DMS79 treated with DMSO at 0.1 percent for 48 hours (cell line): Measurements from ENCODE around the gene SIM1.

Source experiments
- DNase-seq: peaks from one replicate; lab custom pipeline; 2025; lab: John Stamatoyannopoulos, UW

The SIM1 gene

DNA sequence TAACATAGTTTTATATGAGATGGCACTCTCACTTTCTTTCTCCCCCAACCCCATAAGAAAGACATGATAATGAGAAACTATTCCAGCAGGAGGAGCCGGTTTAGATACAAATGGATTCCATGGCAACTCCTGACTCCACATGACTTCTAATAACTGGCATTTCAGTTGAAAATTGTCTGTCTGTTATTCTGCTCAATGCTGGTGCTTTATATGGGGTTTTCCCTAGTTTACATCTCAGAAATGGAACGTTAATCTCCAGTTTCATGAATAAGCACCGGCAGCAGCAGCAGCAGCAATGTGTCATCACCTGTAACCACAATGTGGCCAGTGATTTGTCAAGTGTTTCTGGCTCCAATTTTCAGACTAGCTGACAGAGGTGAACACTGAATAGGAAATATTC is 8.0 kb upstream of the SIM1 start:
- no peak for DNase-seq

DNA sequence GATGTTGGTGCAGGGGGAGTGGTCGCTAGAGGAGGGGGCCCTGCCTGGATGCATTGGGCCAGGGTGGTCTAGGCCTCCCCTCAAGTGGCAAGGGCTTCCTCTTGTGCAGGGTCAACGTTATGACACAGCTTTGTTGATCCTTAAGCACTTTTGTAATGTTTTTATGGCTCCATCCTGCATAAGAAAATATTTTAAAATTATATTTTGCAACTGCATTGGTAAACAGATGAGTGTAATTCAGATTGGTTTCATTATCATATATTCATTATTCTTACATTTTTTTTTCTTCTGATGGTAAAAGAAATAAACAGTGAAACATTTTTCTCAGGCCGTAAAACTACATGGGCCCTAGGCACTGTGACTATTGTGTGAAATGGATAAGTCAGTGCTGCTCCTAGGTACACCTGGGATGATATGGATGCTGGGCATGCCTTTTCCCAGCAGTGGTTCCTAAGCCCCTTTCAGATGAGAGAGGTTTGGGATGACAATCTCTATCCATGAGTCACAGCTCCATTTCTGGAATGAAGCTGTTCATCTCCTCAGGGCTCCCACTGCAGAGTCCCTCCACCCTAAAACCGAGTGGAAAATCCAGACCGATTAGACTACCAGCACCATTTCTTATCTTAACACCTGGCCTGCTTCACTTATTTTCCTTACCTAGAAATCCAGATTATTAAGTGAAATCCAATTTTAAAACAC is 5.8 kb upstream of the SIM1 start:
- DNase-seq: no peak

DNA sequence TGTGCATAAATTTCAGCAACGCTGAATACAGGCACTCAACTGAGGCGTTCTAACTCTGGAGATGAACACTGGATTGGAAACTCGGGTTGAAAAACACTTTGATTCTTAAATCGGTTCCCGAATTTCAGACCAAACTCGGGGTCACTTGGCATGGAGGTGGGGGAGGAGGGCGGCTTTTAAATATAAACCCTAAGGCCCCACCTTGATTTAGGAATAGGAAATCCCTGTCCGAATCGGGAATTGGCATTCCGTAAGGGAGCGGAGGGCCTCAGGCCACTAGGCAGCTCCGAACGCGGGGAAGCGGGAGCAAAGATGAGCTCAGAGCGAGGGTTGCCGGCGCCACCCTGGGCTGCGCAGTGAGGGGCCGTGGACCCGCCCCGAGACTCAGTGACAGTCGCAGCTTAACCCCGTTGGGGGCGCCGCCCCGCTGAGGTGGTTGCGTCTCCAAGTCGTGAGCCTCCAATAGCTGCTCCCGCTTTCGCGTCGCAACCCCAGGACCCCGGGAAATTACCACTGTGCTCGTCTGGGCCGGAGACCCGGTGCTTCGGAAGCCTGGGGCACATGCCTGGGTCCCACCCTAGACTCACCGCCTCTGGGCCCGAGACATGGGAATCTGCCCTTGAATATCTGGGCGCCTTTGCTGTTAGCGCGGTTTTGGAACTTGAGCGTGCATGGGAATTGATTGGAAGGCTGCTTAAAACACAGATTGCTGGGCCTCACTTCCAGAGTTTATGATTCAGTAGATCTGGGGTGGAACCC is 4.6 kb upstream of the SIM1 start:
- DNase-seq: no peak

DNA sequence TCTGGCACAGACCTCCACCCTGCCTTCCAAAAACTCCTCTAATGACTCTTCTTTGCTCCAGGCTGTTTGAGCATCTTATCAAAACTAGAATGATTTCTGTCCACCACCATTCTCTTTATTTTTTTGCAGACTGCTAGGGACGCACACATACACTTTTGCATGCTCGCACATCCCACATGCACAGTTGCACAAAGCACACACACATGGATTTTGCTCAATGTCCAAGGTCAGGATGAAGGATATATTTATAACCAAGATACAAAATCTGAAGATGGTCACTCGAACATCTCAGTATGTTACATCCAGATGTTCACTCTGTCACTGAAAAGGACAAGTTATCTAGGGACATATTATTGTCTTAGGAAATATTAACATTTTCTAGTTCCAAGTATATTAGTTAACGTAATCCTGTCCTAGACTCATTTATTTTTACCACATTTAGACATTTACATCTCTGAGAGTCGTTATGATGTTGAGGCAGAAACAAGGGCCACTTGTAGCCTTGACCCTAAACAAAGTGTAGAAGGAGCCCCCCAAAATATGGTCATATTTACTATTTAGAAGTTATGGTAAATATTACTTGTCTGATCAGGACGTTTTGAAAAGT is 3.4 kb upstream of the SIM1 start:
- no peak for DNase-seq

GRCh38 chr6:100467129-100468015 is 2.7 kb upstream of the SIM1 start:
- DNase-seq: no peak

GRCh38 chr6:100466410-100467128 is 1.8 kb upstream of the SIM1 start:
- no peak for DNase-seq

DNA sequence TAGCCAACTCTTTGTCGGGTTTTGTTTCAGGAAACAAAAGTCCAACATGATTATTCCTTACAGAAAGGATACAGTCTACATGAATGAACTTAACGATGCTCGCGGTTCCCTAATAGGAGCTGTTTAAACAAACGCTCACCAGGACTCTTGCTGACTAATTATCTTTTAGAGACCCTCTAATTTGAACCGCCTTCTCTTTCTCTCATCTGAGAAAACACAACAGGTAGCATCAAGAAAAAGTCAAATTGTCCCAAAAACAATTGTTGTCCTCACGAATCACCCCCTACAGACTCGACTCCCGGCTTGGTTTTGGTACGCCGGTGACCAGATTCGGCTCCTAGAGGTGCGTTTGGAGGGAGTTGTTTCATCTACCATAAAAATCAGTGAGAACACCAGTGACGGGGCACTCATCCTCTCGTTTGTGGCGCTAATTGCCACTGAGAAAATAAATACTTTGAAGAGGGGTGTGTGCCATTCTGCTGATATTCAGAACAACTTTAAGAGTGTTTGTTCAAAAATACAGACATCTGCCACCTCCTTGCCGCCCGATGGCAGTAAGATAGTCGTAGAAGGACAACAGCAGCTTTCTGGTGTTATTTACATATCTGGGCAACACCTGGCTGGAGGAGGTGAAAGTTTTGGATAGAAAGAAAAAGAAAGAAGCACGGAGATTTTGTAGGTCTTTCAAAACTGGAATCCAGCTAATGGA is 1.1 kb upstream of the SIM1 start:
- peak; percentile 48 for DNase-seq

DNA sequence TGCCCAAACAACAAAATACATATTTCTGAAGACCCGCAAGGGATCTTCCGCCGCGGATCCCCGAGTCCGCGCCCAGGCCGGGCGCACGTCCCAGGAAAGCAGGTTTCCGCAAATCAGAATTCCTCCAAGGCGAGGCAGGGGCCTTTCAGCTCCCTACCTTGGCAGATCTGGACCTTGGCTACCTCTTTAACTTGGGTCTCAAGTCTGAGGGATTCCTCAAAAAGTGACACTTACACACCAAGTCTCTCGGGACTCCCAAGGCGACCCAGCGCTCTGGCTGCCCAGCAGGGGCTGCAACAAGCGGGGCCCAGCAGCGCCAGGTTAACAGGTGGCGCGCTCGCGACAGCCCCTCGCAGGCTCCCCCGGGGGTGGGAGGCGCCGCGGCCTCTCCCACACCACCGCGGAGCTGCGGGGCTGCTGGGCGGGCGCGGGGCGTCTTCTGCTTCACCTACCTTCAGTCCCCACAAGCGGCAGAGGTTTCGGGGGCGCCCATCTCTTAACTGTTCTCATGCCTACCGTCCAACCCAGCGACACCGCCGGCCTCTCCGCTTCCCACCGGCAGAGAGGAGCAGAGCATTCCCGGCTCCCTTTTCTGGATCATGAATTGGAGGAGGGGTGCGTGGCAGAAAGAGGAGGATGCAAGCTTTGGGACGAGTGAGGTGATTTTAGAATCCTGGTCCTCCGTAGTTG is 414 bp downstream of the SIM1 start:
- DNase-seq: no peak

GRCh38 chr6:100463630-100464161 is 1.0 kb downstream of the SIM1 start:
- no peak for DNase-seq

GRCh38 chr6:100462706-100463629 is 1.8 kb downstream of the SIM1 start:
- no peak for DNase-seq

DNA sequence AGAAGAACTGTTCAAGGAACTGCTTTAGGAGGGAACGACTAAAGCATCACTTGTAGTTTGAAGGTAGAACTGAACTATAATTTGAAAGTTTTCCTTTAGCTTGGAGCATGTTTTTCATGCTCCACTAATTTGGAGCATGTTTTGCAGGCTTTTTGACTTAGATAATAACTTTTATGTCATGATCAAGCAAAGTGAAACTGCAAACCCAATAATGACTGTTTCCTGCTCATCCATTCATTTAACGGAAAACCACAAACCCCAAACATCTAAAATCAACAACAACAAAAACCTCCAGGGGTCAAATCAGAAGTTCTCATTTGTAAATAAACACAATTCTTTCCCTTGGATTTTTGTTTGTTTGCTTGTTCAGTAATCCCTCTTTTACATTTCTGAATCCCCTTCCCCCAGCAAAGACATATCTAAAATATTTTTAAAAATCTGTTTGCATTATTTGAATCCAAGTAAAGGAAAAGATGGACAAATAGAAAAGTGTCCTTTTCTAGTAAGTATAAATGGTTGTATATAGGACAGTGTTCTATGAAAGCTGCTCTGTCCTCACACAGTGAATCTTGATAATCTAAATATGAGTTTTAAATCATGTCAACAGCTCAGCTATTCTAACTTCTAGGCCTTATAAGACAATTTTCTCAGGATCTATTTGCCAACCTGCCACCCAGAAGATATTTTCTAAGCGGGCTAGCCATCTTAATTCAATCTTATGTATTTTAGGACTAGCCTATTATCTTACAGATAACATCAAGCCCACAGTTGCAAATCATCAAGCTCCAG is 2.6 kb downstream of the SIM1 start:
- no peak for DNase-seq

GRCh38 chr6:100461278-100461916 is 3.3 kb downstream of the SIM1 start:
- DNase-seq: peak; percentile 14

- DNase-seq: no peak
These were observed 4.0 kb downstream of the SIM1 start for GRCh38 chr6:100460650-100461204.

GRCh38 chr6:100459592-100460184 is 5.0 kb downstream of the SIM1 start:
- no peak for DNase-seq

- no peak for DNase-seq
These were observed 5.7 kb downstream of the SIM1 start for GRCh38 chr6:100458841-100459591.
